ENCODE measurements around the gene KLRG1.

KLRG1 gene

GRCh38 chr12:9043766-9044165 is 54.4 kb downstream of the KLRG1 start:
- DNase-seq, result no peak

GRCh38 chr12:9047105-9047504 is 57.8 kb downstream of the KLRG1 start:
- no peak for DNase-seq

- DNase-seq, result no peak
Observed at GRCh38 chr12:9048930-9049329, 59.6 kb downstream of the KLRG1 start.

GRCh38 chr12:9049520-9050133 is 60.3 kb downstream of the KLRG1 start:
- DNase-seq, result no peak

- DNase-seq, result no peak
Observed at GRCh38 chr12:9050521-9051157, 61.3 kb downstream of the KLRG1 start.

- DNase-seq, result no peak
Observed at GRCh38 chr12:9051158-9051550, 61.8 kb downstream of the KLRG1 start.

GRCh38 chr12:9052610-9053009 is 63.3 kb downstream of the KLRG1 start:
- DNase-seq, result no peak

All from DMS153 (cell line).